ENCODE data around the gene CD3E. TPM values are rescaled to one million over a fixed set of nuclear protein-coding genes. Genes with fewer than 3 reads are reported as not detected.

Gene CD3E
- not detected in 2 replicates for total RNA-seq

DNA sequence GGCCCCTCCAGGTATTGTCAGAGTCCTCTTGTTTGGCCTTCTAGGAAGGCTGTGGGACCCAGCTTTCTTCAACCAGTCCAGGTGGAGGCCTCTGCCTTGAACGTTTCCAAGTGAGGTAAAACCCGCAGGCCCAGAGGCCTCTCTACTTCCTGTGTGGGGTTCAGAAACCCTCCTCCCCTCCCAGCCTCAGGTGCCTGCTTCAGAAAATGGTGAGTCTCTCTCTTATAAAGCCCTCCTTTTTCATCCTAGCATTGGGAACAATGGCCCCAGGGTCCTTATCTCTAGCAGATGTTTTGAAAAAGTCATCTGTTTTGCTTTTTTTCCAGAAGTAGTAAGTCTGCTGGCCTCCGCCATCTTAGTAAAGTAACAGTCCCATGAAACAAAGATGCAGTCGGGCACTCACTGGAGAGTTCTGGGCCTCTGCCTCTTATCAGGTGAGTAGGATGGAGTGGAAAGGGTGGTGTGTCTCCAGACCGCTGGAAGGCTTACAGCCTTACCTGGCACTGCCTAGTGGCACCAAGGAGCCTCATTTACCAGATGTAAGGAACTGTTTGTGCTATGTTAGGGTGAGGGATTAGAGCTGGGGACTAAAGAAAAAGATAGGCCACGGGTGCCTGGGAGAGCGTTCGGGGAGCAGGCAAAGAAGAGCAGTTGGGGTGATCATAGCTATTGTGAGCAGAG is at the start of gene CD3E:
TSS of gene CD3E (plus strand) at position 163 of the 681 bp plus-strand sequence. CDS start at position 386, 223 bp downstream.
- H3K4me3 ChIP-seq (ENCODE audit: low read depth, low read length), result no peak within 1 kb of the TSS
- DNase-seq (ENCODE audit: low read depth), result no peak
- TF ChIP-seq, protein P1, sequence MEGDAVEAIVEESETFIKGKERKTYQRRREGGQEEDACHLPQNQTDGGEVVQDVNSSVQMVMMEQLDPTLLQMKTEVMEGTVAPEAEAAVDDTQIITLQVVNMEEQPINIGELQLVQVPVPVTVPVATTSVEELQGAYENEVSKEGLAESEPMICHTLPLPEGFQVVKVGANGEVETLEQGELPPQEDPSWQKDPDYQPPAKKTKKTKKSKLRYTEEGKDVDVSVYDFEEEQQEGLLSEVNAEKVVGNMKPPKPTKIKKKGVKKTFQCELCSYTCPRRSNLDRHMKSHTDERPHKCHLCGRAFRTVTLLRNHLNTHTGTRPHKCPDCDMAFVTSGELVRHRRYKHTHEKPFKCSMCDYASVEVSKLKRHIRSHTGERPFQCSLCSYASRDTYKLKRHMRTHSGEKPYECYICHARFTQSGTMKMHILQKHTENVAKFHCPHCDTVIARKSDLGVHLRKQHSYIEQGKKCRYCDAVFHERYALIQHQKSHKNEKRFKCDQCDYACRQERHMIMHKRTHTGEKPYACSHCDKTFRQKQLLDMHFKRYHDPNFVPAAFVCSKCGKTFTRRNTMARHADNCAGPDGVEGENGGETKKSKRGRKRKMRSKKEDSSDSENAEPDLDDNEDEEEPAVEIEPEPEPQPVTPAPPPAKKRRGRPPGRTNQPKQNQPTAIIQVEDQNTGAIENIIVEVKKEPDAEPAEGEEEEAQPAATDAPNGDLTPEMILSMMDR (IDR thresholded peaks at IDR 0.05; ENCODE audit: insufficient read depth, low read depth, low read length), result no peak

DNA sequence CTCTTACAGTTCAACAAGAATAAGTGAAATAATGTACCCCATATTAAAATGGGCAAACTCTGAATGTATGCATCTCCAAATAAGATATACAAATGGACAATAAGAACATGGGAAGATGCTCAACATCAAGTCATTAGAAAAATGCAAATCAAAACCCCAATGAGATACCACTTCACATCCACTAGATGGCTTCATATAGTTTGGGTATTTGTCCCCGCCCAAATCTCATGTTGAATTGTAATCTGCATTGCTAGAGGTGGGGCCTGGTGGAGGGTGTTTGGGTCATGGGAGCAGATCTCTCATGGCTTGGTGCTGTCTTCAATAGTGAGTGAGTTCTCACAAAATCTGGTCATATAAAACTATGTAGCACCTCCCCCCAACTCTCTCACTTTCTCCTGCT is 46.1 kb upstream of the CD3E start:
- H3K4me3 ChIP-seq (ENCODE audit: low read depth, low read length), result no peak overlapping the region
- TF ChIP-seq, protein P1 (IDR thresholded peaks at IDR 0.05; ENCODE audit: insufficient read depth, low read depth, low read length), result peak; percentile 22
- DNase-seq (ENCODE audit: low read depth), result no peak

DNA sequence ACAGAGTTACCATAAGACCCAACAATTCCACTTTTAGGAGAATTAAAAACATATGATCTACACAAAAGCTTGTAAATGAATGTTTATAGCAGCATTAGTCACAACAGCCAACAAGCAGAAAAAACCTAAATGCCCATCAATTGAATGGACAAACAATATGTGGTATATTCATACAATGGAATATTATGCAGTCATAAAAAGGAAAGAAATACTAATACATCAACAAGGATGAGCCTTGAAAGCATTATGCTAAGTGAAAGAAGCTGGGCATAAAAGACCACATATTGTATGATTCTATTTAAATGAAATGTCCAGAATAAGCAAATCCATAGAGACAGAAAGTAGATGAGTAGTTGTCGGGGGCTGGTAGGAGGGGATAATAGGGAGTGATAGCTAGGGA is 45.4 kb upstream of the CD3E start:
- TF ChIP-seq, protein P1 (IDR thresholded peaks at IDR 0.05; ENCODE audit: insufficient read depth, low read depth, low read length), result no peak

DNA sequence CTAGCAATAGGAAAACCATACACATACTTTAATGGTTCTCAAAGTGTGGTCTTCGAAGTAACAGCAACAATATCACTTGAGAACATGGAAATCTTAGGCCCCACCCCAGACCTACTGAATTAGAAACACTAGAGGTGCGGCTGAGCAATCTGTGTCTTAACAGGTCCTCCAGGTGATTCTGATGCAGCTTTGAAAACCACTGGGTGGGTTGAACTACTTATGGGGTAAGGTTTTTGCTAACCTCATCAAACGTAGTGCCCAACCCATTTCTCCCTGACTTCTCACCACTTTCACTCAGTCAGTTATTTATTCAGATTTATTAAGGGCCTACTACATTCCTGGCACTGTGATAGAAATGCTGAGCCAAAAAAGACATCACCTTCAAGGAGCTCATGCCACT is 44.2 kb upstream of the CD3E start:
- TF ChIP-seq, protein P1 (IDR thresholded peaks at IDR 0.05; ENCODE audit: insufficient read depth, low read depth, low read length), result no peak
- no peak for DNase-seq (ENCODE audit: low read depth)
- no peak overlapping the region for H3K4me3 ChIP-seq (ENCODE audit: low read depth, low read length)

More for the DNA sequence above, 45.4 kb upstream of the CD3E start:
- DNase-seq (ENCODE audit: low read depth), result no peak
- H3K4me3 ChIP-seq (ENCODE audit: low read depth, low read length), result no peak overlapping the region

DNA sequence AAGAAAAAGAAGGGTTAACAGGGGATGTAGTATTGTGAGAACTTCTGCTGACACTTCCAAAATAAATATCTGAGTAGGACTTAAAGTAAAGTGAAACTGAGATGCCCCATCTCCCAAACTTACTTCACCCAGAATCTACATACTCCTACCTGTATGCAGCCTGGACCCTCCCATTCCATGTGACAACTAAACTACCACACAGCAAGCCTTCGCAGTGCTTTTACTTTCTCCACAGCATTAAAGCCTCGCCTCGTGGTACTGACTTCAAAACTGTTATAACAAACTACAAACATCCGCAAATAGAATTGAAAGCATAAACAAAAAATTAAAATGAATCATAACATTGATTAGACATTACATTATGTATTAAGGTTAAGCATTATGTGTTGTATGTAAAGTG is 41.4 kb upstream of the CD3E start:
- no peak overlapping the region for H3K4me3 ChIP-seq (ENCODE audit: low read depth, low read length)
- no peak for DNase-seq (ENCODE audit: low read depth)
- TF ChIP-seq, protein P1 (IDR thresholded peaks at IDR 0.05; ENCODE audit: insufficient read depth, low read depth, low read length), result no peak

DNA sequence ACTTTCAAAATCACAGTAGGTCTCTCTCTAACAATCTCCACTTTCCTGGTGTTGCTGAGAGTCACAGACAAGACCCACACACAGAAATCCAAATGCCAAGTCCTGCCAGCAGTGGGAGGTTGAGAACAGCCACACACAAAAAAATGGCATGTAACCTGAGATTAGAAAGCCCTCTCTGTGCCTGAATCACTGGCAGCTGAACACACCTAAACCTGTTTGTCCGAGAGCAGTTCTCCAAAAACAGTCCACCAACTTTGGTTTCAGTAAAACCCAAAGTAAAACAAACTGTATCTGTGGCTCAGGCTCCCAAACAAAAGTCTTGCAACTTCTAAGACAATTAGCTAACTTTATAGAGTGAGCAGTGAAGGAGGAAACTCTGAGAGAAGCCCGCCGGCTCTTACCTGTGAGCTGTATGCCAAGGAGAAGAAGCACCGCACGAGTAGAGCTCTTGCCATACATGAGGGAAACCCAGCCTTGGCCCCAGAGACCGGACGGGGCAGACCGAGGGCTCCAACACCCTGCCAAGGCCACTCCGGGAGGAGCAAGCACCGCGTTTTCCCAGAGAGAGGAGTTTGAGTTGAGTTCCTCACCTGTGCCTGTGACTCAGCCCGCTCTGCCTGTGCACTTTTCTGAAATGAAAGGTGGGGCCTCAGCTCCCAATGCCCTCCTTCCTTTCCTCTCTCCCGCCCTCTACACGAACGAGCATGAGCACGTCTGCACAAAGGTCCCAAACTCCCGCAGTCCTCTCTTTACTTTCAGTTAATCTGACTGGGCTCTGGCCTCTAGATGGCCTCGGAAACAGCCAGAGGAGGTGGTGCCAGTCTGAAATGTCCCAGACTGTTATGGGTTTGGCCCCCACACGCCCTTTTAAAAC is 40.6 kb upstream of the CD3E start, which contains the start of gene MPZL2:
TSS of gene MPZL2 (minus strand) at position 603 of the 874 bp plus-strand sequence. CDS start at position 459, 144 bp downstream.
- TF ChIP-seq, protein P1 (IDR thresholded peaks at IDR 0.05; ENCODE audit: insufficient read depth, low read depth, low read length), result no peak
- H3K4me3 ChIP-seq (ENCODE audit: low read depth, low read length), result peak within 1 kb of the TSS; percentile 22
- DNase-seq (ENCODE audit: low read depth), result no peak
